ACHN (cell line): Measurements from ENCODE around the gene CR1L.
"Not testable (repeated sequence)": the region's sequence is repeated elsewhere in the genome, so short reads cannot be mapped to it uniquely, and the experiment has no call there.

Source experiments
- DNase-seq: peaks from one replicate; pipeline ENCODE4 v3.0.0-alpha.2; 2015
- in situ Hi-C: cut with HindIII; loops from 2 replicates; pipeline ENCODE4 v1.10.0; 2017; ENCODE audit warnings: low sequenced_read_pairs, low pct_ligation_motif_present, low pct_unique_long_range_greater_than_20kb

Gene CR1L

GRCh38 chr1:207719234-207719633, 74.3 kb downstream of the CR1L start:
- no peak for DNase-seq
- in situ Hi-C loops = no loop called here

- in situ Hi-C loops, DNase-seq: not testable (repeated sequence)
Observed at GRCh38 chr1:207728200-207728858, 83.4 kb downstream of the CR1L start.

- in situ Hi-C loops, DNase-seq: not testable (repeated sequence)
Observed at GRCh38 chr1:207737503-207738157, 92.7 kb downstream of the CR1L start.

GRCh38 chr1:207738158-207738659, 93.3 kb downstream of the CR1L start:
- DNase-seq, in situ Hi-C loops: not testable (repeated sequence)

- in situ Hi-C loops = no loop called here
- DNase-seq = no peak
Observed at GRCh38 chr1:207740207-207740606, 95.3 kb downstream of the CR1L start.

- DNase-seq = no peak
- in situ Hi-C loops = no loop called here
Observed at GRCh38 chr1:207742850-207743555, 98.1 kb downstream of the CR1L start.

- in situ Hi-C loops = no loop called here
- no peak for DNase-seq
Observed at GRCh38 chr1:207744000-207744534, 99.1 kb downstream of the CR1L start.

- in situ Hi-C loops = no loop called here
- DNase-seq = no peak
Observed at GRCh38 chr1:207745285-207745684, 100.4 kb downstream of the CR1L start.

- DNase-seq = no peak
- in situ Hi-C loops = no loop called here
Observed at GRCh38 chr1:207745839-207746767, 101.2 kb downstream of the CR1L start.

GRCh38 chr1:207747627-207748492, 102.9 kb downstream of the CR1L start:
- in situ Hi-C loops = no loop called here
- DNase-seq = no peak

GRCh38 chr1:207748737-207749528, 104.0 kb downstream of the CR1L start:
- no peak for DNase-seq

GRCh38 chr1:207750631-207751305, 105.8 kb downstream of the CR1L start:
- DNase-seq = peak; percentile 10
- in situ Hi-C loops = no loop called here

More at GRCh38 chr1:207748737-207749528, 104.0 kb downstream of the CR1L start:
- in situ Hi-C loops = no loop called here

- in situ Hi-C loops, DNase-seq: not testable (repeated sequence)
Observed at GRCh38 chr1:207751463-207751789, 106.5 kb downstream of the CR1L start.

GRCh38 chr1:207751790-207752455, 107.0 kb downstream of the CR1L start, which contains the start of gene CD46:
Gene CD46 (plus strand): TSS chr1:207752054. CDS start chr1:207752213, 159 bp downstream.
- in situ Hi-C loops = no loop called here

GRCh38 chr1:207752456-207752998, 107.6 kb downstream of the CR1L start:
- peak; percentile 43 for DNase-seq
- in situ Hi-C loops = no loop called here

More at GRCh38 chr1:207751790-207752455, 107.0 kb downstream of the CR1L start, which contains the start of gene CD46:
- peak; percentile 99 for DNase-seq
